ENCODE results near the gene FAM13A.

The FAM13A gene

GRCh38 chr4:88804234-88804633, 252.8 kb downstream of the FAM13A start:
- H3K4me3 ChIP-seq (ENCODE audit: low read depth, low read length), result no peak overlapping the region
- in situ Hi-C loops (cut with HindIII; ENCODE audit: low sequenced_read_pairs), result loop anchor here (25.0 kb wide), 1 partner anchor 208 kb away; no protein-coding TSS in a partner anchor
- DNase-seq (ENCODE audit: low read depth), result no peak
- TF ChIP-seq CTCF (IDR thresholded peaks at IDR 0.05; ENCODE audit: low read depth, low read length, missing control alignments), result no peak

- no peak for TF ChIP-seq CTCF (IDR thresholded peaks at IDR 0.05; ENCODE audit: low read depth, low read length, missing control alignments)
- in situ Hi-C loops (cut with HindIII; ENCODE audit: low sequenced_read_pairs), result loop anchor here (25.0 kb wide), 1 partner anchor 209 kb away; no protein-coding TSS in a partner anchor
- DNase-seq (ENCODE audit: low read depth), result peak; percentile 79
Measured at GRCh38 chr4:88803600-88804096, 253.3 kb downstream of the FAM13A start.

GRCh38 chr4:88802585-88803286, 254.2 kb downstream of the FAM13A start:
- no peak for DNase-seq (ENCODE audit: low read depth)
- no peak overlapping the region for H3K4me3 ChIP-seq (ENCODE audit: low read depth, low read length)
- in situ Hi-C loops (cut with HindIII; ENCODE audit: low sequenced_read_pairs), result loop anchor here (25.0 kb wide), 1 partner anchor 210 kb away; no protein-coding TSS in a partner anchor
- TF ChIP-seq CTCF (IDR thresholded peaks at IDR 0.05; ENCODE audit: low read depth, low read length, missing control alignments), result no peak

More at GRCh38 chr4:88803600-88804096, 253.3 kb downstream of the FAM13A start:
- no peak overlapping the region for H3K4me3 ChIP-seq (ENCODE audit: low read depth, low read length)

GRCh38 chr4:88802138-88802537, 254.8 kb downstream of the FAM13A start:
- no peak for DNase-seq (ENCODE audit: low read depth)
- TF ChIP-seq CTCF (IDR thresholded peaks at IDR 0.05; ENCODE audit: low read depth, low read length, missing control alignments), result no peak
- H3K4me3 ChIP-seq (ENCODE audit: low read depth, low read length), result no peak overlapping the region
- in situ Hi-C loops (cut with HindIII; ENCODE audit: low sequenced_read_pairs), result loop anchor here (25.0 kb wide), 1 partner anchor 210 kb away; no protein-coding TSS in a partner anchor

- no peak for TF ChIP-seq CTCF (IDR thresholded peaks at IDR 0.05; ENCODE audit: low read depth, low read length, missing control alignments)
- in situ Hi-C loops (cut with HindIII; ENCODE audit: low sequenced_read_pairs), result loop anchor here (25.0 kb wide), 1 partner anchor 212 kb away; no protein-coding TSS in a partner anchor
- H3K4me3 ChIP-seq (ENCODE audit: low read depth, low read length), result no peak overlapping the region
- no peak for DNase-seq (ENCODE audit: low read depth)
Measured at GRCh38 chr4:88799900-88800299, 257.1 kb downstream of the FAM13A start.

- TF ChIP-seq CTCF (IDR thresholded peaks at IDR 0.05; ENCODE audit: low read depth, low read length, missing control alignments), result no peak
- no peak for DNase-seq (ENCODE audit: low read depth)
- H3K4me3 ChIP-seq (ENCODE audit: low read depth, low read length), result no peak overlapping the region
- in situ Hi-C loops (cut with HindIII; ENCODE audit: low sequenced_read_pairs), result no loop called here
Measured at GRCh38 chr4:88797725-88798124, 259.3 kb downstream of the FAM13A start.

All from astrocyte of the cerebellum (primary cell).